HepG2 (cell line): ENCODE measurements around the gene ZMIZ1. TPM values are rescaled to one million over a fixed set of nuclear protein-coding genes. Genes with fewer than 3 reads are reported as not detected.

Experiments
- ATAC-seq: fragments of 200-7000 bp; cut with Tn5 transposase; 3 replicates; pipeline ENCODE4 v1.9.1; 2020; ENCODE audit warnings: mild to moderate bottlenecking, moderate library complexity
- BruUV-seq: library from RNA; stranded (reverse); fragments of 400-500 nt; replicated peaks from 2 replicates; lab custom pipeline; 2021; lab: Mats Ljungman, UMichigan
- CTCF ChIA-PET: fragments of 300-600 bp; formaldehyde crosslinking; extraction: SDS; loops from one replicate; lab custom pipeline; 2021; ENCODE audit warnings: low total read pairs, inconsistent platforms, low intra/inter-chr PET ratio; lab: Yijun Ruan, JAX
- POLR2A ChIA-PET: fragments of 350-600 bp; sonication (Branson Sonifier 250); formaldehyde crosslinking; loops from one replicate; lab custom pipeline; 2020; ENCODE audit warnings: antibody characterized with exemption, inconsistent platforms; lab: Yijun Ruan, JAX
- DNase-seq: peaks from one replicate; pipeline ENCODE4 v3.0.0-alpha.2; 2015; ENCODE audit warnings: low spot score
- FAIRE-seq: peaks from 3 replicates; lab custom pipeline; 2011; peaks lifted over from hg19 to GRCh38; lab: Jason Lieb, UNC
- H2AFZ ChIP-seq: one replicate; pipeline ENCODE4 v1.6.1; 2011; ENCODE audit warnings: low read length, inconsistent platforms
- H3K27ac ChIP-seq: fragments of 300-600 bp; 3 replicates; pipeline ENCODE4 v1.8.0; 2011; ENCODE audit warnings: mixed run types, mild to moderate bottlenecking, mixed read lengths, low read length, inconsistent platforms; ENCODE audit not compliant: insufficient read depth; ENCODE audit errors: extremely low read length
- H3K27me3 ChIP-seq, 2 experiments: fragments of 200-600 bp in 1 of 2; 2 replicates in 1 of 2; 3 replicates in 1 of 2; pipeline versions ENCODE4 v1.6.0 to v1.8.0; 2011; ENCODE audit warnings: low read length in 2 of 2, mild to moderate bottlenecking in 2 of 2, moderate library complexity in 2 of 2, inconsistent platforms in 1 of 2; ENCODE audit not compliant: insufficient read depth in 2 of 2, control insufficient read depth in 1 of 2
- H3K36me3 ChIP-seq, 2 experiments: fragments of 200-600 bp in 1 of 2; replicated peaks in 1 of 2; 2 replicates in 1 of 2; 3 replicates in 1 of 2; pipeline versions ENCODE4 v1.5.1 to v1.8.0; 2011; ENCODE audit warnings: low read length in 2 of 2, inconsistent platforms in 1 of 2; ENCODE audit not compliant: insufficient read depth in 2 of 2, control insufficient read depth in 1 of 2
- H3K4me1 ChIP-seq: 2 replicates; pipeline ENCODE4 v1.5.1; 2012; ENCODE audit warnings: low read length, inconsistent platforms; ENCODE audit not compliant: insufficient read depth
- H3K4me2 ChIP-seq: 2 replicates; pipeline ENCODE4 v1.6.0; 2011; ENCODE audit warnings: low read depth, low read length, inconsistent platforms
- H3K4me3 ChIP-seq, 3 experiments: fragments of 200-600 bp in 1 of 3; sonication (generic), shearing (Covaris generic) in 1 of 3; replicated peaks in 1 of 3; 2 replicates each; pipeline ENCODE4 v1.5.1; 2011 to 2016; ENCODE audit warnings: low read length in 3 of 3, inconsistent platforms in 2 of 3, low read depth in 2 of 3, mild to moderate bottlenecking in 2 of 3, control low read depth in 1 of 3, mixed read lengths in 1 of 3; ENCODE audit not compliant: insufficient read depth in 1 of 3
- H3K79me2 ChIP-seq: one replicate; pipeline ENCODE4 v1.6.1; 2011; ENCODE audit warnings: low read length, inconsistent platforms; ENCODE audit not compliant: insufficient read depth
- H3K9ac ChIP-seq: 2 replicates; pipeline ENCODE4 v1.6.0; 2011; ENCODE audit warnings: mild to moderate bottlenecking, low read depth, low read length, inconsistent platforms; ENCODE audit not compliant: insufficient read depth
- H3K9me3 ChIP-seq: 2 replicates; pipeline ENCODE4 v1.5.1; 2012; ENCODE audit warnings: mild to moderate bottlenecking, low read length
- H4K20me1 ChIP-seq: 2 replicates; pipeline ENCODE4 v1.6.0; 2011; ENCODE audit warnings: inconsistent platforms, mild to moderate bottlenecking, low read length, moderate library complexity; ENCODE audit not compliant: insufficient read depth
- FOSL2 ChIP-seq: sonication (generic); formaldehyde crosslinking; IDR thresholded peaks from 2 replicates; pipeline ENCODE4 v1.4.0; 2020; ENCODE audit warnings: missing genetic modification reagents
- FOXP1 ChIP-seq, 2 experiments: fragments of 450-650 bp in 1 of 2; IDR thresholded peaks; 2 replicates each; pipeline ENCODE4 v1.6.1; 2017 to 2018; ENCODE audit warnings: antibody characterized with exemption in 1 of 2
- GATAD2A ChIP-seq: IDR thresholded peaks from 2 replicates; pipeline ENCODE4 v1.6.1; 2016
- HNRNPL ChIP-seq: fragments of 200-400 bp; formaldehyde crosslinking; IDR thresholded peaks from 2 replicates; pipeline ENCODE4 v1.6.1; 2017; ENCODE audit warnings: mild to moderate bottlenecking, low read depth, low read length
- KDM6A ChIP-seq: IDR thresholded peaks from 2 replicates; pipeline ENCODE4 v1.6.1; 2016; ENCODE audit warnings: low read depth
- KLF12 ChIP-seq: sonication (generic); formaldehyde crosslinking; IDR thresholded peaks from 2 replicates; pipeline ENCODE4 v1.4.0; 2020; ENCODE audit warnings: missing genetic modification reagents, borderline replicate concordance
- RARA ChIP-seq: IDR thresholded peaks from 2 replicates; pipeline ENCODE4 v1.6.1; 2016; ENCODE audit warnings: missing genetic modification reagents, missing compliant biosample characterization
- SKI ChIP-seq: fragments of 450-650 bp; IDR thresholded peaks from one replicate; pipeline ENCODE4 v1.6.1; 2018; ENCODE audit warnings: mild to moderate bottlenecking; ENCODE audit not compliant: partially characterized antibody
- TBX3 ChIP-seq: fragments of 450-650 bp; IDR thresholded peaks from 2 replicates; pipeline ENCODE4 v1.6.1; 2017; ENCODE audit warnings: antibody characterized with exemption, mild to moderate bottlenecking, inconsistent platforms, borderline replicate concordance
- WIZ ChIP-seq: sonication (generic); formaldehyde crosslinking; IDR thresholded peaks from 2 replicates; pipeline ENCODE4 v1.5.1; 2020; ENCODE audit warnings: mild to moderate bottlenecking, missing genetic modification reagents
- ZBTB3 ChIP-seq: sonication (generic); formaldehyde crosslinking; IDR thresholded peaks from 2 replicates; pipeline ENCODE4 v1.4.0; 2020; ENCODE audit warnings: low read depth, mild to moderate bottlenecking, moderate library complexity, missing genetic modification reagents, borderline replicate concordance
- ZNF101 ChIP-seq: sonication (generic); formaldehyde crosslinking; IDR thresholded peaks from 2 replicates; pipeline ENCODE4 v1.4.0; 2020; ENCODE audit warnings: mild to moderate bottlenecking, low read depth, missing genetic modification reagents, borderline replicate concordance
- ZNF205 ChIP-seq: IDR thresholded peaks from 2 replicates; pipeline ENCODE4 v1.6.1; 2018; ENCODE audit warnings: missing biosample characterization, missing genetic modification reagents
- ZNF34 ChIP-seq: sonication (generic); formaldehyde crosslinking; IDR thresholded peaks from 2 replicates; pipeline ENCODE4 v1.4.0; 2020; ENCODE audit warnings: mild to moderate bottlenecking, missing genetic modification reagents, borderline replicate concordance
- ZNF850 ChIP-seq: sonication (generic); formaldehyde crosslinking; conservative IDR thresholded peaks from 2 replicates; pipeline ENCODE4 v1.9.0; 2021; ENCODE audit warnings: mild to moderate bottlenecking, missing genetic modification reagents
- WGBS: methylation state at CpG from one replicate; pipeline ENCODE4 v1.1.6; 2017; ENCODE audit warnings: low lambda C conversion rate; 5-methylcytosine and 5-hydroxymethylcytosine counted together
- in situ Hi-C: cut with HindIII; loops from 2 replicates; pipeline ENCODE4 v1.10.0; 2017; ENCODE audit warnings: low pct_unique_long_range_greater_than_20kb; ENCODE audit not compliant: extremely low pct_ligation_motif_present
- intact Hi-C: fragments of 100-400 bp; cut with micrococcal nuclease; formaldehyde crosslinking; loops from one replicate; pipeline ENCODE4 v1.10.0; 2022; ENCODE audit not compliant: unreplicated experiment
- polyA plus RNA-seq, 8 experiments: library from polyadenylated mRNA; depleted of rRNA in 3 of 8; stranded (reverse) in 7 of 8; unstranded in 1 of 8; fragments of >200 nt; fragmentation: Illumina TruSeq in 4 of 8; extraction: Trizol in 4 of 8; gene quantifications; 2 replicates each; pipeline versions ENCODE4 v1.2.1 to v1.2.3, GENCODE V29; 2011 to 2016; ENCODE audit warnings: low read depth in 4 of 8, missing spikeins in 1 of 8, mixed read lengths in 1 of 8; ENCODE audit not compliant: insufficient read depth in 1 of 8
- total RNA-seq, 5 experiments: library from RNA; depleted of rRNA; stranded (reverse); fragments of >200 nt; fragmentation: Illumina TruSeq; extraction: Trizol; gene quantifications; 2 replicates each; pipeline ENCODE4 v1.2.3, GENCODE V29; 2016; ENCODE audit warnings: low read depth in 1 of 5
- TF ChIP-seq, protein P1 (sequence below): IDR thresholded peaks from 2 replicates; pipeline ENCODE4 v1.6.1; 2018; ENCODE audit warnings: missing genetic modification reagents, mild to moderate bottlenecking, missing compliant biosample characterization
- TF ChIP-seq, protein P2 (sequence below): IDR thresholded peaks from 2 replicates; pipeline ENCODE4 v1.6.1; 2016; ENCODE audit warnings: missing biosample characterization, missing genetic modification reagents, low read depth
- TF ChIP-seq, protein P3 (sequence below): sonication (generic); formaldehyde crosslinking; IDR thresholded peaks from 2 replicates; pipeline ENCODE4 v1.8.1; 2023; ENCODE audit warnings: mild to moderate bottlenecking, inconsistent platforms, moderate library complexity, missing genetic modification reagents, borderline replicate concordance
- TF ChIP-seq, protein P4 (sequence below): IDR thresholded peaks from 2 replicates; pipeline ENCODE4 v1.6.1; 2016; ENCODE audit warnings: mild to moderate bottlenecking, missing biosample characterization, missing genetic modification reagents

ZMIZ1 gene
- total and polyA plus RNA-seq, 2 of the 13 experiments (the other 11 are each of a cell fraction or from before 2014, with no cell fraction given), result 5.3 to 10.2 TPM

DNA sequence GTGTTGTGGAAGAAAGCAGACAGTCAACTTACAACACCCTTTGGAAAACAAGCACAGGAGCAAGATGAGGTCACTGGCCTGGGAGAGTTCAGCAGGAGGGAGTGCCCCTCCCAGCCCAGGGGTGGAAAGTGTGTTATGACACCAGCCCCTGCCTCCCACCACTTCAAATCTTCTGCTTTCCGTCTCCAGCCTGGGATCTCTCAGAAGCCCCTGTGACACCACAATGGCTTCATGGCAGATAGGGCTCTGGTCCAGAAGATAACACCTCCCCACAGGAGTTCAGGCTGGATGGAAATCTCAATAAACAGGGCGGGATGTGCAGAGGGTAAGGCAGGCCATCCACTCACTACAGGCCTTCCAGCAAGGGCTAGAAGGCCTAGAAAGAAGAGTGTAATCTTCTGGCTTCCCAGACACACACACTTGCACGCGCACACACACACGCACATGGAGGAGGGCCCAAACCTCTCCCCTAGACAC is 48.7 kb upstream of the ZMIZ1 start:
- FAIRE-seq (peak; percentile 54), ATAC-seq (peak; percentile 27), DNase-seq (peak; percentile 60)
- intact Hi-C loops (no loop called here), in situ Hi-C loops (no loop called here)
- no peaks in the 10 kb centered on the region for H3K79me2 ChIP-seq
- no peak overlapping the region for H3K27ac ChIP-seq
- no peaks in the 10 kb centered on the region for H4K20me1 ChIP-seq
- no peak overlapping the region for H3K4me2 ChIP-seq
- no peak overlapping the region for H3K9ac ChIP-seq
- H3K9me3 ChIP-seq, result no peaks in the 10 kb centered on the region
- BruUV-seq, result no TSS peak
- no peak overlapping the region for H2AFZ ChIP-seq
- H3K4me1 ChIP-seq, result peaks cover 71% of the 10 kb centered on the region
- POLR2A ChIA-PET, result interaction anchor here (1.6 to 1.7 kb wide), 2 partner anchors 40 to 47 kb away, joined by 5 read pairs; no protein-coding TSS in a partner anchor
- H3K36me3 ChIP-seq, result no peaks in the 10 kb centered on the region
- no peak overlapping the region for H3K4me3 ChIP-seq
- CTCF ChIA-PET, result no interaction called here
- 22% methylated on average over 4 of the region's 5 CpGs for WGBS
- H3K27me3 ChIP-seq, result peaks cover 0 to 18% of the 10 kb centered on the region in 2 experiments; a peak in 2 of 5 replicates
- TF ChIP-seq HNRNPL, result no peak
- TF ChIP-seq ZNF34, result no peak
- TF ChIP-seq FOXP1 (IDR thresholded peaks at IDR 0.05), result no peak
- TF ChIP-seq FOXP1 (CRISPR knock-in tag; IDR thresholded peaks at IDR 0.05), result peak; percentile 50; the same call in 1 of the 2 replicates
- no peak for TF ChIP-seq TBX3
- no peak for TF ChIP-seq WIZ (CRISPR knock-in tag)
- TF ChIP-seq SKI, result no peak
- TF ChIP-seq, protein P1, sequence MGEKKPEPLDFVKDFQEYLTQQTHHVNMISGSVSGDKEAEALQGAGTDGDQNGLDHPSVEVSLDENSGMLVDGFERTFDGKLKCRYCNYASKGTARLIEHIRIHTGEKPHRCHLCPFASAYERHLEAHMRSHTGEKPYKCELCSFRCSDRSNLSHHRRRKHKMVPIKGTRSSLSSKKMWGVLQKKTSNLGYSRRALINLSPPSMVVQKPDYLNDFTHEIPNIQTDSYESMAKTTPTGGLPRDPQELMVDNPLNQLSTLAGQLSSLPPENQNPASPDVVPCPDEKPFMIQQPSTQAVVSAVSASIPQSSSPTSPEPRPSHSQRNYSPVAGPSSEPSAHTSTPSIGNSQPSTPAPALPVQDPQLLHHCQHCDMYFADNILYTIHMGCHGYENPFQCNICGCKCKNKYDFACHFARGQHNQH, result peak; percentile 42; the same call in 1 of the 2 replicates
- TF ChIP-seq ZBTB3 (CRISPR knock-in tag), result no peak
- TF ChIP-seq, protein P2, sequence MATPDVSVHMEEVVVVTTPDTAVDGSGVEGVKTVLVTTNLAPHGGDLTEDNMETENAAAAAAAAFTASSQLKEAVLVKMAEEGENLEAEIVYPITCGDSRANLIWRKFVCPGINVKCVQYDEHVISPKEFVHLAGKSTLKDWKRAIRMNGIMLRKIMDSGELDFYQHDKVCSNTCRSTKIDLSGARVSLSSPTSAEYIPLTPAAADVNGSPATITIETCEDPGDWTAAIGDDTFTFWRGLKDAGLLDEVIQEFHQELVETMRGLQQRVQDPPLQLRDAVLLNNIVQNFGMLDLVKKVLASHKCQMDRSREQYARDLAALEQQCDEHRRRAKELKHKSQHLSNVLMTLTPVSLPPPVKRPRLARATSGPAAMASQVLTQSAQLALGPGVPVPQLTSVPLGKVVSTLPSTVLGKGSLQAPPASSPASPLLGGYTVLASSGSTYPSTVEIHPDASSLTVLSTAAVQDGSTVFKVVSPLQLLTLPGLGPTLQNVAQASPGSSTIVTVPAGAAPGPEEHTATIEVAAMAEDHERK, result no peak
- TF ChIP-seq RARA (CRISPR knock-in tag), result peak; percentile 65
- TF ChIP-seq, protein P3, sequence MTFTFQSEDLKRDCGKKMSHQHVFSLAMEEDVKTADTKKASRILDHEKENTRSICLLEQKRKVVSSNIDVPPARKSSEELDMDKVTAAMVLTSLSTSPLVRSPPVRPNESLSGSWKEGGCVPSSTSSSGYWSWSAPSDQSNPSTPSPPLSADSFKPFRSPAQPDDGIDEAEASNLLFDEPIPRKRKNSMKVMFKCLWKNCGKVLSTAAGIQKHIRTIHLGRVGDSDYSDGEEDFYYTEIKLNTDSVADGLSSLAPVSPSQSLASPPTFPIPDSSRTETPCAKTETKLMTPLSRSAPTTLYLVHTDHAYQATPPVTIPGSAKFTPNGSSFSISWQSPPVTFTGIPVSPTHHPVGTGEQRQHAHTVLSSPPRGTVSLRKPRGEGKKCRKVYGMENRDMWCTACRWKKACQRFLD (CRISPR knock-in tag), result no peak
- TF ChIP-seq KLF12 (CRISPR knock-in tag), result no peak
- no peak for TF ChIP-seq KDM6A (CRISPR knock-in tag)
- no peak for TF ChIP-seq ZNF850 (CRISPR knock-in tag)
- TF ChIP-seq, protein P4, sequence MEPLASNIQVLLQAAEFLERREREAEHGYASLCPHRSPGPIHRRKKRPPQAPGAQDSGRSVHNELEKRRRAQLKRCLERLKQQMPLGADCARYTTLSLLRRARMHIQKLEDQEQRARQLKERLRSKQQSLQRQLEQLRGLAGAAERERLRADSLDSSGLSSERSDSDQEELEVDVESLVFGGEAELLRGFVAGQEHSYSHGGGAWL (CRISPR knock-in tag), result no peak
- no peak for TF ChIP-seq ZNF101 (CRISPR knock-in tag)
- peak; percentile 48 for TF ChIP-seq GATAD2A (CRISPR knock-in tag)
- TF ChIP-seq FOSL2 (CRISPR knock-in tag), result peak; percentile 50; the same call in 1 of the 2 replicates
- TF ChIP-seq ZNF205 (CRISPR knock-in tag), result no peak
